Heart left ventricle (tissue), 13 donors: ENCODE measurements around the gene EMC1.

ENCODE experiments used
- POLR2A ChIP-seq, 2 donors: fragments of 450-650 bp; IDR thresholded peaks; one replicate each; pipeline ENCODE4 v1.6.1; 2017; ENCODE audit warnings: antibody characterized with exemption in 2 of 2, mild to moderate bottlenecking in 2 of 2, moderate library complexity in 2 of 2
- TF ChIP-seq, protein P1 (sequence below), 12 donors: fragments of 200-600 bp; sonication (generic) in 4 of 12; IDR thresholded peaks; one replicate each; pipeline versions ENCODE4 v1.5.0 to v1.8.0; 2018 to 2022; ENCODE audit warnings: antibody characterized with exemption in 12 of 12, mild to moderate bottlenecking in 5 of 12
- donor health status: ischemic (EF 13 %, LVEDD 7.1; RV severe dilation, severe dysfunction).
- donor health status: DM: no; HTN: yes; CAD: no.
- donor health status: DM: no; HTN: no; CAD: no.
- donor health status: ischemic (EF 25% LVEDD 6.9; RV normal size, moderate dysfunction).
- donor health status: ischemic (EF 25% LVEDD 5.7; RV mildly dilated, moderate dysfunction).
- donor health status: ischemic (EF 35%, LVEDD 5.7; RV mildly dilated, moderate dysfunction).
- donor health status: nonischemic (EF 11% LVEDD 7.7; RV severe dilation, severe dysfunction).
- donor health status: DM: yes; HTN: yes; CAD: no.
- donor health status: PGD.
- donor health status: ischemic (EF 29% LVEDD 5.4; RV normal size, mild dysfunction).
- donor health status: nonischemic (EF 23%, LVEDD 6.1; RV moderate dilation, normal function).

DNA sequence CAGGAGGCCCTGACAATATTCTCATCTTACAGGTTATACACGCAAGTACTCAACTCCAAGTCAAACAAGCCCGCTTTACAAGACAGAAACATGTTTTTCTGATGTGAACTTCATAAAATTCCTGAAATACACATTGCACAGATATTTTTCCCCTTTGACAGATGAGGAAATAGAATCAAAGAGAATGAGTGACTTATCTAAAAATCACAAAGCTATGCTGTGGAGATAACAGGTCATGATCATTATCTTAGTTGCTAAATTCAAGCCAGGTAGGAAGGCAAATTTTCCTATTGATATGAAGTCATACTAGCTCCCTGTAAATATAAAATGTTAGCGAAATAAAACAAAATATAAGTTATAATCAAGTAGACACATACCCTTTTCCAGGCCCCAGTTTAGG lies 59.5 kb downstream of the EMC1 start:
- TF ChIP-seq POLR2A (IDR thresholded peaks at IDR 0.05) = no peak
- TF ChIP-seq, protein P1, sequence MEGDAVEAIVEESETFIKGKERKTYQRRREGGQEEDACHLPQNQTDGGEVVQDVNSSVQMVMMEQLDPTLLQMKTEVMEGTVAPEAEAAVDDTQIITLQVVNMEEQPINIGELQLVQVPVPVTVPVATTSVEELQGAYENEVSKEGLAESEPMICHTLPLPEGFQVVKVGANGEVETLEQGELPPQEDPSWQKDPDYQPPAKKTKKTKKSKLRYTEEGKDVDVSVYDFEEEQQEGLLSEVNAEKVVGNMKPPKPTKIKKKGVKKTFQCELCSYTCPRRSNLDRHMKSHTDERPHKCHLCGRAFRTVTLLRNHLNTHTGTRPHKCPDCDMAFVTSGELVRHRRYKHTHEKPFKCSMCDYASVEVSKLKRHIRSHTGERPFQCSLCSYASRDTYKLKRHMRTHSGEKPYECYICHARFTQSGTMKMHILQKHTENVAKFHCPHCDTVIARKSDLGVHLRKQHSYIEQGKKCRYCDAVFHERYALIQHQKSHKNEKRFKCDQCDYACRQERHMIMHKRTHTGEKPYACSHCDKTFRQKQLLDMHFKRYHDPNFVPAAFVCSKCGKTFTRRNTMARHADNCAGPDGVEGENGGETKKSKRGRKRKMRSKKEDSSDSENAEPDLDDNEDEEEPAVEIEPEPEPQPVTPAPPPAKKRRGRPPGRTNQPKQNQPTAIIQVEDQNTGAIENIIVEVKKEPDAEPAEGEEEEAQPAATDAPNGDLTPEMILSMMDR (IDR thresholded peaks at IDR 0.05) = no peak
